Thoracic aorta (tissue), 2 donors: Measurements from ENCODE around the gene COA7. TPM values are rescaled to one million over a fixed set of nuclear protein-coding genes. Genes with fewer than 3 reads are reported as not detected.
"Not testable (repeated sequence)": the region's sequence is repeated elsewhere in the genome, so short reads cannot be mapped to it uniquely, and the experiment has no call there.

Experiments used
- ATAC-seq: fragments of 150-250 bp; one replicate; pipeline ENCODE4 v1.8.0; 2017; ENCODE audit warnings: low read depth; ENCODE audit not compliant: insufficient number of reproducible peaks, low FRiP score
- DNase-seq: peaks from one replicate; pipeline ENCODE4 v3.0.0-alpha.2; 2020; ENCODE audit warnings: low spot score
- H3K27ac ChIP-seq, 2 donors: fragments of 200-600 bp; sonication (generic); 1 replicate in 1 of 2; 2 replicates in 1 of 2; pipeline ENCODE4 v1.5.1; 2016; ENCODE audit warnings: mild to moderate bottlenecking in 2 of 2, moderate library complexity in 2 of 2
- H3K27me3 ChIP-seq: fragments of 200-600 bp; sonication (generic); replicated peaks from 2 replicates; pipeline ENCODE4 v1.6.0; 2016; ENCODE audit warnings: mild to moderate bottlenecking; ENCODE audit not compliant: insufficient read depth
- H3K36me3 ChIP-seq: fragments of 200-600 bp; sonication (generic); one replicate; pipeline ENCODE4 v1.5.1; 2016
- H3K4me1 ChIP-seq, 2 donors: fragments of 200-600 bp; sonication (generic); 1 replicate in 1 of 2; 2 replicates in 1 of 2; pipeline versions ENCODE4 v1.5.1 to v1.6.0; 2016; ENCODE audit warnings: low read depth in 2 of 2, mild to moderate bottlenecking in 1 of 2; ENCODE audit not compliant: control insufficient read depth in 1 of 2
- H3K4me3 ChIP-seq: fragments of 200-600 bp; sonication (generic); 2 replicates; pipeline ENCODE4 v1.5.1; 2016; ENCODE audit warnings: mild to moderate bottlenecking
- H3K9me3 ChIP-seq: fragments of 200-600 bp; sonication (generic); 2 replicates; pipeline ENCODE4 v1.5.1; 2016
- CTCF ChIP-seq: fragments of 200-600 bp; sonication (generic); IDR thresholded peaks from one replicate; pipeline ENCODE4 v1.5.1; 2019; ENCODE audit warnings: antibody characterized with exemption
- total RNA-seq, 2 donors: library from RNA; depleted of rRNA; stranded (reverse); fragments of >200 nt; gene quantifications; one replicate each; pipeline versions ENCODE4 v1.1.0 to v1.2.3, GENCODE V29; 2016

COA7 gene
- total RNA-seq, 2 donors from 2014 or later: 4.6 to 9.9 TPM

- TF ChIP-seq CTCF: no peak
- no peaks in the 10 kb centered on the region for H3K27me3 ChIP-seq
- DNase-seq: no peak
- no peak overlapping the region for H3K27ac ChIP-seq
- no peaks in the 10 kb centered on the region for H3K9me3 ChIP-seq
- peaks cover 0 to under 1% of the 10 kb centered on the region in 2 donors for H3K4me1 ChIP-seq
- ATAC-seq: no peak
- H3K4me3 ChIP-seq: no peak overlapping the region
- peaks cover 18% of the 10 kb centered on the region for H3K36me3 ChIP-seq
Measured at GRCh38 chr1:52691821-52692220, 6.3 kb downstream of the COA7 start.

- ATAC-seq: no peak
- no peak for TF ChIP-seq CTCF
- no peaks in the 10 kb centered on the region for H3K9me3 ChIP-seq
- DNase-seq: no peak
- no peaks in the 10 kb centered on the region for H3K4me1 ChIP-seq
- no peaks in the 10 kb centered on the region for H3K27me3 ChIP-seq
- H3K27ac ChIP-seq: no peak overlapping the region
- H3K36me3 ChIP-seq: peaks cover 9% of the 10 kb centered on the region
- no peak overlapping the region for H3K4me3 ChIP-seq
Measured at GRCh38 chr1:52686830-52687229, 11.3 kb downstream of the COA7 start.

- not testable (repeated sequence) for H3K27ac ChIP-seq, H3K4me1 ChIP-seq, H3K4me3 ChIP-seq, H3K27me3 ChIP-seq, H3K9me3 ChIP-seq, H3K36me3 ChIP-seq, ATAC-seq
- DNase-seq: peak; percentile 8
- TF ChIP-seq CTCF: peak; percentile 50
Measured at GRCh38 chr1:52686261-52686751, 11.8 kb downstream of the COA7 start.

- H3K36me3 ChIP-seq: peaks cover 7% of the 10 kb centered on the region
- no peak overlapping the region for H3K27ac ChIP-seq
- ATAC-seq (no peak), DNase-seq (no peak)
- H3K9me3 ChIP-seq: no peaks in the 10 kb centered on the region
- H3K27me3 ChIP-seq: no peaks in the 10 kb centered on the region
- no peak overlapping the region for H3K4me3 ChIP-seq
- TF ChIP-seq CTCF: no peak
- H3K4me1 ChIP-seq: no peaks in the 10 kb centered on the region
Measured at GRCh38 chr1:52684545-52684944, 13.6 kb downstream of the COA7 start.

- Histone ChIP-seq H3K27me3 (no peaks in the 10 kb centered on the region), H3K9me3 (no peaks in the 10 kb centered on the region), H3K4me3 (no peak overlapping the region), H3K36me3 (peaks cover 7% of the 10 kb centered on the region), H3K4me1 (no peaks in the 10 kb centered on the region), H3K27ac (no peak overlapping the region)
- DNase-seq: no peak
- no peak for ATAC-seq
- no peak for TF ChIP-seq CTCF
Measured at GRCh38 chr1:52683367-52683940, 14.7 kb downstream of the COA7 start.
